HG03520 (cell line): ENCODE data around the gene NR2F6.
A peak's percentile ranks its signal among the peaks of the same experiment; 100 is the strongest.
"Not testable (repeated sequence)": the region's sequence is repeated elsewhere in the genome, so short reads cannot be mapped to it uniquely, and the experiment has no call there.

ENCODE experiments used
- ATAC-seq: cut with Tn5 transposase; IDR thresholded peaks from one replicate; pipeline ENCODE4 v1.9.1; 2021; ENCODE audit warnings: mild to moderate bottlenecking, moderate library complexity; ENCODE audit not compliant: unreplicated experiment

NR2F6 gene

GRCh38 chr19:17245535-17245984 lies at the start of gene NR2F6:
NR2F6 (minus strand) TSS chr19:17245919; CDS start chr19:17245220, 699 bp downstream.
- ATAC-seq, result no peak

GRCh38 chr19:17294051-17294891 lies 48.6 kb upstream of the NR2F6 start:
- ATAC-seq, result no peak

GRCh38 chr19:17293605-17294004 lies 47.9 kb upstream of the NR2F6 start:
- no peak for ATAC-seq

- ATAC-seq, result no peak
These were observed 46.8 kb upstream of the NR2F6 start for GRCh38 chr19:17292301-17293074.

GRCh38 chr19:17289489-17289888 lies 43.8 kb upstream of the NR2F6 start:
- no peak for ATAC-seq

GRCh38 chr19:17286752-17287151 lies 41.0 kb upstream of the NR2F6 start:
- no peak for ATAC-seq

GRCh38 chr19:17286263-17286662 lies 40.5 kb upstream of the NR2F6 start:
- ATAC-seq, result no peak

GRCh38 chr19:17285415-17286135 lies 39.9 kb upstream of the NR2F6 start:
- no peak for ATAC-seq

GRCh38 chr19:17283504-17283996 lies 37.8 kb upstream of the NR2F6 start:
- no peak for ATAC-seq

- peak; percentile 72 for ATAC-seq
These were observed 36.9 kb upstream of the NR2F6 start for GRCh38 chr19:17282488-17283125.

- ATAC-seq, result no peak
These were observed 35.9 kb upstream of the NR2F6 start, which contains the start of gene ANKLE1 for GRCh38 chr19:17281391-17282304. ANKLE1 (plus strand) TSS chr19:17281901; CDS start chr19:17281921, 20 bp downstream.

GRCh38 chr19:17279436-17279835 lies 33.7 kb upstream of the NR2F6 start:
- ATAC-seq, result no peak

GRCh38 chr19:17275441-17276175 lies 29.9 kb upstream of the NR2F6 start:
- ATAC-seq, result no peak

GRCh38 chr19:17274892-17275291 lies 29.2 kb upstream of the NR2F6 start:
- not testable (repeated sequence) for ATAC-seq

GRCh38 chr19:17268754-17269153 lies 23.0 kb upstream of the NR2F6 start:
- no peak for ATAC-seq

GRCh38 chr19:17266975-17267788 lies 21.5 kb upstream of the NR2F6 start, which contains the start of gene BABAM1:
BABAM1 (plus strand) TSS chr19:17267443; CDS start chr19:17268807, 1,364 bp downstream.
- peak; percentile 84 for ATAC-seq

GRCh38 chr19:17266589-17266974 lies 20.9 kb upstream of the NR2F6 start:
- peak; percentile 21 for ATAC-seq

- ATAC-seq, result no peak
These were observed 20.3 kb upstream of the NR2F6 start for GRCh38 chr19:17266026-17266425.
